Bronchial epithelial cell (primary cell): ENCODE measurements around the gene PLA2G1B. TPM values are rescaled to one million over a fixed set of nuclear protein-coding genes. Genes with fewer than 3 reads are reported as not detected.
"Not testable (repeated sequence)": the region's sequence is repeated elsewhere in the genome, so short reads cannot be mapped to it uniquely, and the experiment has no call there.

Experiments used
- DNase-seq: peaks from one replicate; pipeline ENCODE4 v3.0.0-alpha.2; 2010; ENCODE audit warnings: low read depth
- FAIRE-seq: peaks from 2 replicates; lab custom pipeline; 2011; peaks lifted over from hg19 to GRCh38; lab: Jason Lieb, UNC
- H3K27me3 ChIP-seq: 2 replicates; pipeline ENCODE4 v1.5.1; 2011; ENCODE audit warnings: low read length; ENCODE audit not compliant: control insufficient read depth, insufficient read depth
- H3K36me3 ChIP-seq: 2 replicates; pipeline ENCODE4 v1.5.1; 2011; ENCODE audit warnings: low read length; ENCODE audit not compliant: control insufficient read depth, insufficient read depth
- H3K4me3 ChIP-seq: 2 replicates; pipeline ENCODE4 v1.5.1; 2011; ENCODE audit warnings: mild to moderate bottlenecking, low read depth, low read length, control low read depth
- CTCF ChIP-seq: IDR thresholded peaks from 2 replicates; pipeline ENCODE4 v1.5.1; 2011; ENCODE audit warnings: mild to moderate bottlenecking, moderate library complexity, low read length, control low read depth, inconsistent platforms; ENCODE audit not compliant: insufficient read depth, severe bottlenecking
- total RNA-seq: library from RNA; depleted of rRNA; stranded (reverse); fragments of >200 nt; gene quantifications from 2 replicates; pipeline ENCODE4 v1.2.1, GENCODE V29; 2014

Gene PLA2G1B
- total RNA-seq, 1 donor from 2014 or later = not detected

- DNase-seq (no peak), FAIRE-seq (no peak)
- no peak for TF ChIP-seq CTCF
Observed at GRCh38 chr12:120343039-120343537, 15.5 kb upstream of the PLA2G1B start.

GRCh38 chr12:120342175-120343038 lies 14.8 kb upstream of the PLA2G1B start:
- H3K36me3 ChIP-seq = no peaks in the 10 kb centered on the region
- no peak for TF ChIP-seq CTCF
- DNase-seq (no peak), FAIRE-seq (no peak)
- no peak overlapping the region for H3K4me3 ChIP-seq
- H3K27me3 ChIP-seq = peaks cover 4% of the 10 kb centered on the region

More at GRCh38 chr12:120343039-120343537, 15.5 kb upstream of the PLA2G1B start:
- no peaks in the 10 kb centered on the region for H3K36me3 ChIP-seq
- no peak overlapping the region for H3K4me3 ChIP-seq
- H3K27me3 ChIP-seq = peaks cover 4% of the 10 kb centered on the region

GRCh38 chr12:120339256-120339655 lies 11.7 kb upstream of the PLA2G1B start:
- no peak overlapping the region for H3K4me3 ChIP-seq
- DNase-seq (no peak), FAIRE-seq (no peak)
- no peaks in the 10 kb centered on the region for H3K36me3 ChIP-seq
- no peak for TF ChIP-seq CTCF
- H3K27me3 ChIP-seq = peaks cover 2% of the 10 kb centered on the region

- no peak for TF ChIP-seq CTCF
- no peak for DNase-seq
- Histone ChIP-seq H3K36me3 (no peaks in the 10 kb centered on the region), H3K4me3 (no peak overlapping the region), H3K27me3 (no peaks in the 10 kb centered on the region)
- FAIRE-seq = no peak
Observed at GRCh38 chr12:120337730-120338129, 10.2 kb upstream of the PLA2G1B start.

- not testable (repeated sequence) for H3K27me3 ChIP-seq, H3K36me3 ChIP-seq, H3K4me3 ChIP-seq, FAIRE-seq, DNase-seq
Observed at GRCh38 chr12:120336392-120336791, 8.8 kb upstream of the PLA2G1B start.

- not testable (repeated sequence) for H3K36me3 ChIP-seq, H3K4me3 ChIP-seq, FAIRE-seq, H3K27me3 ChIP-seq
- peak; percentile 74 for TF ChIP-seq CTCF
- peak; percentile 21 for DNase-seq
Observed at GRCh38 chr12:120335447-120335846, 7.9 kb upstream of the PLA2G1B start.
